ENCODE results near the gene EPGN.
"Not testable (repeated sequence)": the region's sequence is repeated elsewhere in the genome, so short reads cannot be mapped to it uniquely, and the experiment has no call there.

The EPGN gene

GRCh38 chr4:74331944-74332343 lies 23.7 kb downstream of the EPGN start:
- DNase-seq (ENCODE audit: low read depth) = no peak
- no peak overlapping the region for H3K4me3 ChIP-seq (ENCODE audit: low read depth, low read length)
- TF ChIP-seq, protein P1, sequence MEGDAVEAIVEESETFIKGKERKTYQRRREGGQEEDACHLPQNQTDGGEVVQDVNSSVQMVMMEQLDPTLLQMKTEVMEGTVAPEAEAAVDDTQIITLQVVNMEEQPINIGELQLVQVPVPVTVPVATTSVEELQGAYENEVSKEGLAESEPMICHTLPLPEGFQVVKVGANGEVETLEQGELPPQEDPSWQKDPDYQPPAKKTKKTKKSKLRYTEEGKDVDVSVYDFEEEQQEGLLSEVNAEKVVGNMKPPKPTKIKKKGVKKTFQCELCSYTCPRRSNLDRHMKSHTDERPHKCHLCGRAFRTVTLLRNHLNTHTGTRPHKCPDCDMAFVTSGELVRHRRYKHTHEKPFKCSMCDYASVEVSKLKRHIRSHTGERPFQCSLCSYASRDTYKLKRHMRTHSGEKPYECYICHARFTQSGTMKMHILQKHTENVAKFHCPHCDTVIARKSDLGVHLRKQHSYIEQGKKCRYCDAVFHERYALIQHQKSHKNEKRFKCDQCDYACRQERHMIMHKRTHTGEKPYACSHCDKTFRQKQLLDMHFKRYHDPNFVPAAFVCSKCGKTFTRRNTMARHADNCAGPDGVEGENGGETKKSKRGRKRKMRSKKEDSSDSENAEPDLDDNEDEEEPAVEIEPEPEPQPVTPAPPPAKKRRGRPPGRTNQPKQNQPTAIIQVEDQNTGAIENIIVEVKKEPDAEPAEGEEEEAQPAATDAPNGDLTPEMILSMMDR (IDR thresholded peaks at IDR 0.05; ENCODE audit: control insufficient read depth, extremely low read depth, insufficient read depth) = no peak

DNA sequence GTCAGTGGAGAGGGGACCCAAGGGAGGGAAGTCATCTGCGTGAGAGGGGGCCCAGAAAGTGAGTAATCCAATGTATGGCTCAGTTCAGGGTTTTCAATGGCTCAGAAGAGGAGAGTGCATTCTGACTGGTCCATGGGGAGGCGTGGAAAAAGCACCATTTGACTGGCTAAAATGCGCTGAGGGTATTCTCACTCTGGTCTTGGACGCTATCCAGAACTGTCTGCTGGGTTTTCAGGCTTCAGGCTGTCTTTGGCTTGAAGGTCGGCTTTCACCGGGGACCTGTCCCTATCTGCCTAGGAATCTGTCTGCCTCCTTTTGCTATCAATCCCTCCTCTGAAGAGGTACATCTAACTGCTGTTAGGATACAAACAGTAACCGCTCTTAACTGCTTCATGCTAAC lies 26.4 kb downstream of the EPGN start:
- no peak for DNase-seq (ENCODE audit: low read depth)
- TF ChIP-seq, protein P1 (IDR thresholded peaks at IDR 0.05; ENCODE audit: control insufficient read depth, extremely low read depth, insufficient read depth) = no peak
- no peak overlapping the region for H3K4me3 ChIP-seq (ENCODE audit: low read depth, low read length)

DNA sequence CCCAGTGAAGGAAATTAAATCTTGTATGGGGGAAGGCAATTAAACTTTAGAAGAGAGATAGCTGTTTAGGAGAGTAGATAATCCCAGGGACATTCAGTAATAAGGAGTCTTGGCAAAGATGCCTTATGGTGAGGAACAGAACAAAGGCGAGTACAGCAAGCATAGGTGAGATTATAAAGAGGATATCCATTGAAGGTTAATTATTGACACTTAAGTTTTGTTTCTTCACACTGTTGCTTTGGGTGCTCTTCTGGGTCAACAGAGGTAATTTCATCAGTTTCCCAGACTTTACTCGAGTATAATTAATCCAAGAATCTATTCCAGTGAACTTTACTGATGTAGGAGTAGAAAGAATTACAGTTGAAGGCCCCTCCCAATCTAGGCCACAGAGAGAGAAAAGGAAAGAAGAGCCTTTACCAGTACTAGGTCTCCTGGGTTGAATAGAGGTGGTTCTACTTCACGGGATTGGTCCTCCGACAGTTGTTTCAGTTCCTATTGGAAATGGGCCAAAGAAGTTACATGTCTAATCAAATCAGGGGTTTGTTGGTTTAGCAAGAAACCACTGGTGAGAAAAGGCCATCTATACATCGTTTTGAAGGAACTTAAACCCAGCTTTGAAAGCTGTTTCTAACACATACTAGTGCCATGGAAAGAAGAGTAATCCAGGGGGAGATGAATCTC lies 27.2 kb downstream of the EPGN start:
- no peak for DNase-seq (ENCODE audit: low read depth)
- TF ChIP-seq, protein P1 (IDR thresholded peaks at IDR 0.05; ENCODE audit: control insufficient read depth, extremely low read depth, insufficient read depth) = no peak

DNA sequence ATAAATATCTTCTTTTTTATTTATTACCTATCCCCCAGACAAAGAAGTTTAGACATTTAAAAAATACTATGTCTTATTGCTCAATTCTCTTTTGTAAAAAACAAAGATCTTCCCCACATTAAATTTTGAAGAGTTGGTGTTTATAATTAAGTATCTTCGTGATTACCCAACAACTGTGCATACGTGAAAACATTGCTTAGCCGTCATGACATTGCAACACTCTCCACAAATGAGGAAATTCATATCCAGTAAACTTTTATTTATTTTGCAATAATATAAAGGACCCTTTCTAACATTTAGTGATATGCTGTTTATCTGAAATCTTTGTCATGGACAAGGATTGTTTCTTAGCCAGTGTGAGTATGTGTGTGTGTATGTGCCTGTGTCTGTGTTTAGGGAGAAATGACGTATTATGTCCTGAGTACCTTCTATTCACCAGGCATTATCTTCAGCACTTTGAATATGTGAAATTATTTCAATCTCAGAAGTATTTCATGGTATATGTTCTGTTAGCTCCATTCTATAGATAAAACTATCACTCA lies 30.6 kb downstream of the EPGN start:
- TF ChIP-seq, protein P1 (IDR thresholded peaks at IDR 0.05; ENCODE audit: control insufficient read depth, extremely low read depth, insufficient read depth) = no peak
- no peak overlapping the region for H3K4me3 ChIP-seq (ENCODE audit: low read depth, low read length)
- no peak for DNase-seq (ENCODE audit: low read depth)

More for the DNA sequence above, 27.2 kb downstream of the EPGN start:
- H3K4me3 ChIP-seq (ENCODE audit: low read depth, low read length) = no peak overlapping the region

DNA sequence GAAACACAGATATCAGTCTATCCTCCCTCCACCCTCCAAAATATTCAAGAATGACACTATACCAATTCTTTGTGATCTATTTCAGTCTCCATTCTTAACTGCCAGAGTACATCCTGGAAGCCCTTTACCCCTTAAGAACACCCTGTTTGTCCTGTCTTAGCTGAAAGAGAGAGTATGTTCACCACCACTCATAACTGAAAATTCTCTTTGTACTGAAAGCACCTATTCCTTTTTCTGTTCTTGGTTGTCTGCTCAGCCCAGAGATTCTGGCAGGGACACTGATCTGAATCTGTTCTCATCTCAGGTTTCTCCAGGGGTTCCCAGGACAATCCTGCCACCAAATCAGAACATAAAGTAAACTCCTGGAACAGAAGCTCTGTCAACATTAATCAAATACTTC lies 31.2 kb downstream of the EPGN start:
- no peak overlapping the region for H3K4me3 ChIP-seq (ENCODE audit: low read depth, low read length)
- DNase-seq (ENCODE audit: low read depth) = no peak
- TF ChIP-seq, protein P1 (IDR thresholded peaks at IDR 0.05; ENCODE audit: control insufficient read depth, extremely low read depth, insufficient read depth) = no peak

GRCh38 chr4:74340421-74340820 lies 32.2 kb downstream of the EPGN start:
- not testable (repeated sequence) for H3K4me3 ChIP-seq (ENCODE audit: low read depth, low read length); DNase-seq (ENCODE audit: low read depth)

DNA sequence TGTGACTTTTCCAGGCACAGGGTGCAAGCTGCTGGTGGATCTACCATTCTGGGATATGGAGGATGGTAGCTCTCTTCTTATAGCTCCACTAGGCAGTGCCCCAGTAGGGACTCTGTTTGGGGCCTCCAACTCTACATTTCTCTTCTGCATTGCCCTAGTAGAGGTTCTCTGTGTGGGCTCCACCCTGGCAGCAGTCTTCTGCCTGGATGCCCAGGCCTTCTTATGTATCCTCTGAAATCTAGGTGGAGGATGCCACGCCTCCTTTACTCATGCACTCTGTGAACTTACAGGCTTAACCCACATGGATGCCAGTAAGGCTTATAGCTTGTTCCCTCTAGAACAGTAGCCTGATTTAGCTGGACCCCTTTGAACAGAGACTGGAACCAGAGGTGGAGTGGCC lies 35.8 kb downstream of the EPGN start:
- DNase-seq (ENCODE audit: low read depth) = no peak
- no peak overlapping the region for H3K4me3 ChIP-seq (ENCODE audit: low read depth, low read length)
- TF ChIP-seq, protein P1 (IDR thresholded peaks at IDR 0.05; ENCODE audit: control insufficient read depth, extremely low read depth, insufficient read depth) = no peak

Data from LNCaP clone FGC (cell line).